Endometrium (tissue), 2 donors: ENCODE measurements around the gene MED16.

ENCODE experiments used
- FAIRE-seq: peaks from 2 replicates; lab custom pipeline; 2012; peaks lifted over from hg19 to GRCh38; lab: Jason Lieb, UNC
- donor health status: control.
- donor health status: control.

The MED16 gene, protein sequence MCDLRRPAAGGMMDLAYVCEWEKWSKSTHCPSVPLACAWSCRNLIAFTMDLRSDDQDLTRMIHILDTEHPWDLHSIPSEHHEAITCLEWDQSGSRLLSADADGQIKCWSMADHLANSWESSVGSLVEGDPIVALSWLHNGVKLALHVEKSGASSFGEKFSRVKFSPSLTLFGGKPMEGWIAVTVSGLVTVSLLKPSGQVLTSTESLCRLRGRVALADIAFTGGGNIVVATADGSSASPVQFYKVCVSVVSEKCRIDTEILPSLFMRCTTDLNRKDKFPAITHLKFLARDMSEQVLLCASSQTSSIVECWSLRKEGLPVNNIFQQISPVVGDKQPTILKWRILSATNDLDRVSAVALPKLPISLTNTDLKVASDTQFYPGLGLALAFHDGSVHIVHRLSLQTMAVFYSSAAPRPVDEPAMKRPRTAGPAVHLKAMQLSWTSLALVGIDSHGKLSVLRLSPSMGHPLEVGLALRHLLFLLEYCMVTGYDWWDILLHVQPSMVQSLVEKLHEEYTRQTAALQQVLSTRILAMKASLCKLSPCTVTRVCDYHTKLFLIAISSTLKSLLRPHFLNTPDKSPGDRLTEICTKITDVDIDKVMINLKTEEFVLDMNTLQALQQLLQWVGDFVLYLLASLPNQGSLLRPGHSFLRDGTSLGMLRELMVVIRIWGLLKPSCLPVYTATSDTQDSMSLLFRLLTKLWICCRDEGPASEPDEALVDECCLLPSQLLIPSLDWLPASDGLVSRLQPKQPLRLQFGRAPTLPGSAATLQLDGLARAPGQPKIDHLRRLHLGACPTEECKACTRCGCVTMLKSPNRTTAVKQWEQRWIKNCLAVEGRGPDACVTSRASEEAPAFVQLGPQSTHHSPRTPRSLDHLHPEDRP

DNA sequence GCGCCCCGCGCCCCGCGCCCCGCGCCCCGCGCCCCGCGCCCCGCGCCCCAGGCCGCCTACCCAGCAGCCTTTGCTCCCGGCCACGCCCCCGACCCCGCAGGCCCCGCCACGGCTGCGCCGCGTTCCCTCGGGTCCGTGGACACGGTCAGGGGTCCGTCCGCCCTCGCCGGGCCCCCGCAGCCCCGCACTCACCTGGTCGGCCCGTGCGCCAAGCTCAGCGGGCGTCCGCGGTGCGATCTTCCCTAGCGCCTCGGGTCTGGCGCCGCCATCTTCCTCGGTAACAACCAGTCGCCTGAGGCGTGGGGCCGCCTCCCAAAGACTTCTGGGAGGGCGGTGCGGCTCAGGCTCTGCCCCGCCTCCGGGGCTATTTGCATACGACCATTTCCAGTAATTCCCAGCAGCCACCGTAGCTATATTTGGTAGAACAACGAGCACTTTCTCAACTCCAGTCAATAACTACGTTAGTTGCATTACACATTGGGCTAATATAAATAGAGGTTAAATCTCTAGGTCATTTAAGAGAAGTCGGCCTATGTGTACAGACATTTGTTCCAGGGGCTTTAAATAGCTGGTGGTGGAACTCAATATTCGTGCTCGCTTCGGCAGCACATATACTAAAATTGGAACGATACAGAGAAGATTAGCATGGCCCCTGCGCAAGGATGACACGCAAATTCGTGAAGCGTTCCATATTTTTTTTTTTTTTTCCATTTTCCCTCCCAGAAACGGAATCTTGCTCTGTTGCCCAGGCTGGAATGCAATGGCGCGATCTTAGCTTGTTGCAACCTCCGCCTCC, at the start of gene MED16, which contains the start of gene RNU6-9:
TSS of gene MED16 (minus strand) at position 294 of the 796 bp plus-strand sequence. CDS start 2,056 bp downstream, outside the sequence.
TSS of gene RNU6-9 (plus strand) at position 591 of the 796 bp plus-strand sequence.
- peak; percentile 37 for FAIRE-seq

DNA sequence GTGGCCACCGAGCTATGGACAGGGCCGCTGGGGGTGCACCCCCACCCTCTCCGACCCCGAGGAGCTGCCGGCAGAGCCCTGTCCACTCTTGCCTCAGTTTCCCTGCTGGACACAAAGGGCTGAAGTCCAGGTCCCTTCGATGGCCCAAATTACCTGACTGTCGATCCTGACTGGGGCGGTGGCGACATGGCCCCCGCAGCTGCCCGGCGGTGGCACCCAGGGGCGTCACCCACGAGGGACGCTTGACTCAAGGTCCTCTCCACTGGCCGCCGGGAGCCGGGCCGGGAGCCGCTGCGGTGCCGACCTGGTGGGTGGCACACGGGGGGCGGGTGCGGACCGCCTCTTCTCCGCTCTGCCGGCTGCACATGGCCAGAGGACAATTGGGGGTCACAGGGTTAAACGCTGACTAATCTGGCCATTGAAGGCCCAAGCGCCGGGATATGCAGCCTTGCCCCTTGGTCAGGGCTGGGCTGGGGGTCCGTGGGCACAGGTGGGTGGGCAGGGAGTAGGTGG, 49.2 kb upstream of the MED16 start:
- no peak for FAIRE-seq

DNA sequence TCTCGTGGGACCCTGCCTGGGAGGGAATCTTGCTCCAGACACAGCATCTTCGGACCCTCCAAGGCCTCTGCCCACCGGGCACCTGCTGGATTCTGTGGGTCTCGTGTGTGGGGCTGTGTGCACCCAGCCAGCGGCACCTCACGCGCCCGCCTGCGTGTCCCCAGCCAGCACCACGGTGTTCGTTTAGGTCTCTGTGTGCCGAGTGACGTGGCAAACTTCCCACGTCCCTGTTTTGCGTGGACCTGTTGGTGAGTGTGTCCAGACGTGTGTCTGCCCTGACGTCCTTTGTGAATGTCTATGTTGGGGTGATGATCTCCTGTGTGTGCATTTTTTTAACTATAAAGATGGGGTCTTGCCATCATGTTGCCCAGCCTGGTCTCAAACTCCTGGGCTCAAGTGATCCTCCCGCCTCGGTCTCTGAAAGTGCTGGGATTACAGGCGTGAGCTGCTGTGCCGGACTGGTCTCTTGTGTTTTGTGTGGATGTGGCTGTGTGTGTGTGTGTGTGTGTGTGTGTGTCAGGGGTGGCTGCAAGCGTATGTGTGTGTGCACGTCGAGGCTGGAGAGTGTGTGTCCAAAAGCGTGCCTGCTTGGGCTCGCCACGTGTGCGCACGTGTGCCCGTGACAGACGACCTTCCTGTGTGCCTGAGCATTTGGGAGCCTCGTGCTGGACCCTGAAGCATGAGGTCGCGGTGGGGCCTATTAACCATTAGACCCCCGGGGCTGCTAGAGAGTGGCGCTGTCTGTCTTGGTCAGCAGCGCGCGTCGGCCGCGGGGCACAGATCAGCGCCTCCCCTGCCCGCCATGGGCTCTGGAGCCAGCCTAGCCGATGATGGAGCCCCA, 48.5 kb upstream of the MED16 start:
- no peak for FAIRE-seq

DNA sequence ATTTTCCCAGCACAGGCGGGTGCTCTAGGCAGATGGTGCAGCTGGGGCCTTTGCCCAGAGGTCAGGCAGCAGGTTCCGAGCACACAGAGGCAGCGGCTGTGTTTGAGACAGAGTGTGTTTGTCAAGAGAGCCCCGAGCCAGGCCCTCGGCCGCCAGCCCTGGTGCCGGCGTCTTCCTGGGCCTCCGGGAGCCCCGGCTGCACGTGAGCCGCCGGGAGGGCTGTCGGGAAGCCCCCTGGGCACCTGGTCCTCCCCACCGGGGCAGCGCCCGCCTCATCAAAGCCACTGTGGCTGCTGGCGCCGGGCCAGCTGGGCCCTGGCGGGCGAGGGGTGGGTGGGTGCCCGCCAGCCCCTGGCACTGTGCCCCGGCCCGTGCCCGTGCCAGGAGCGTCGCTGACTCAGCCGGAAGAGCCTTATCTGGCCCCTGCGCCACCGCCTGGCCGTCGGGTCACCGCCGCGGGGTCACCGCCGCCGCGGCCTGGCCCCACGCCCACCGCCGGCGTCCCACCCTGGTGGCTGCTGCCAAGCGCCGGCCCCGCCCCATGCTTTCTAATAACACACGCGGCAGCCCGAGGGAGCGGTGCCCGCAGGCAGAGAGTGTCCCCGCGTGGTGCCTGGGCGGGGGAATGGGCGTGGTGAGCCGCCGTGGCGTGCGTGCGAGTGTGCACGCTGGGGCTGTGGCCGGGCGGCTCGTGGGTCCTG, 47.8 kb upstream of the MED16 start:
- no peak for FAIRE-seq

DNA sequence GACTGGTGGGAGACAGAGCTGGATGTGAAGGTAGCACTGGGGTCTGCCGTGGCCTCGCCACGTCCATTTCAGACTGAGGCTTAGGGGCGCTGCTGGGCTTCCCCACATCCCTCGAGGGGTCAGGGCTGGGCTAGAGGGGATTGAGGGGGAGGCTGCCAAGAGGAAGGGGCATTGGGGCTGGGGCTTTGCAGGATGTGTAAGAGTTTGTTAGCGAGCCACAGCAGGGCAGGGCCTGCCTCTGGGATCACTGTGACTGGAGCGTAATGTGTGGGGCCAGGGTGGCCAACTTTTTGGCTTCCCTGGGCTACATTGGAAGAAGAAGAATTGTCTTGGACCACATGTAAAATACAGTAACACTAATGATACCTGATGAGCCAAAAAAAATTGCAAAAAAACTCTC, 46.9 kb upstream of the MED16 start:
- FAIRE-seq = no peak

DNA sequence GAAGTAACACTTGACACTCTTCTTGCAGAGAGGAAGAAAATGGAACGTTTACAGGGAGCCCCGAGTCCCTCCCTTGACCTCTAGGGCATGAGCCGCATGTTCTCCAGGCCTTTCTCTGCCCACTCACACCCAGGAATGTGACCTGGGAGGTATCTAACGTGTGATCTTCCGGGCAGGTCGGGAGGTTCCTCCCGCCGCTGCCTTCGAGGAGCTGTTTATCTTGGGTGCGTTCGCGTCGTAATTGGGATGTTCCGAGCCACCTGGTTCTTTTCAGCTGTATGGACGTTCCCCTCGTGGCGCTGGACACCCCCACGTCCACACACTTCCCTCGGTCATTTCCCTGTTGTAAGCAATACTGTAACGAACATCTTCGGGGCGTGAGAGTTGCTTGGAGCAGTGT, 46.5 kb upstream of the MED16 start:
- no peak for FAIRE-seq

DNA sequence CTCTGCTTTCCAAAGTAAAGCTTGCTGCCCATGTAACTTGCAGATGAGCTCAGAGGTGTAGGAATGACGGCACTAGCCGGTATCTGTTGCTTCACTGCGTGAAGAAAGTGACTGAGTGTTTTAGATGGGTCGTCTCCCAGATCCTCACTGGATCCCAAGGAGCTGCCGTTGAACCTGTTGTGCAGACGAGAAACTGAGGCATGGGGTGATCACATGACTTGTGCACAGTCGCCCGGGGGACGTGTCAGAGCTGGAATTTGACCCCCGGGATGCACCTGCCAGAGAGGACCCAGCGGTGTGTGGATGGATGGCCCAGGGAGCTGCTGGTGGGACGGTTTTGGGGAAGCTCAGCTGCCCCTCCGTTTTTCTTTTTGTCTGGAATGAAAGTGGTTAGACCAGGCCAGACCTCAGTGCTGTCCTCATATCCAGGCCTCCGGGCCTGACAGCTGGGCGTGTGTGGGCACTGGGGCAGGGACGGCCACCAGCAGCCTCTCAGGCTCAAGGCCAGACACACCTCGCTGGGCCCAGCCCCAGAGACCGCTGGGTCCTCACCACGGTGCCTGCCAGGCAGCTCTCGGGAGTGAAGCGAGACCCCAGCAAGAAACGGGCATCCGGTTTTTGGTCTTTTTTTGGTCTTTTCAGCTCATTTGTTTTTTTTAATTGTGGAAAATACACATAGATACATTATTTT, 45.4 kb upstream of the MED16 start:
- FAIRE-seq = no peak

DNA sequence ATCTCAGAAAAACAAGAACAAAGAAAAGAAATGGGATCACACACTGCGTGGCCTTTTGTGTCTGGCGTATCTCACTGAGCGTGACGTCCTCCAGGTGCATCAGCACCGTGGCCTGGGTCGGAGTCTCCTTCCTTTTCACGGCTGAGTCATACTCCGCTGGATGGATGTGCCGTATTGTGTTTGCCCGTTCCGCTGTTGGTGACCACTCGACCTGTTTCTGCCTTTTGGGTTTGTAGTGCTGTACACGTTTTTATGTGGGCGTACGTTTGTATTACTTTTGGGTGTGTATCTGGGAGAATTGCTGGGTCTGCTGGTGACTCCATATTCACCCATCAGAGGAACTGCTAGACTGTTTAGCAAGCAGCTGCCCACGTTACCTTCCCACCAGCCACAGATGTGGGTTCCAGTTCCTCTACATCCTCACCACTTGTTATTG, 44.3 kb upstream of the MED16 start:
- FAIRE-seq = no peak

DNA sequence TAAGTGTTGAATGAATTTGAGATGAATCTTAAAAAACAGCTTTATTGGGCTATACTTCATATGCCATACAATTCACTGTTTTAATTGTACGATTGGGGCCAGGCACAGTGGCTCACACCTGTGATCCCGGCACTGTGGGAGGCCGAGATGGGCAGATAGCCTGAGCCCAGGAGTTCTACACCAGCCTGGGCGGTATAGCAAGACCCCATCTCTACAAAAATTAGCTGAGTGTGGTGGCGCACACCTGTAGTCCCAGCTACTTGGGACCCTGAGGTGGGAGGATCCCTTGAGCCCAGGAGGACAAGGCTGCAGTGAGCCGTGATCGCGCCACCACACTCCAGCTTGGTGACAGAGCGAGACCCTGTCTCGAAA, 43.2 kb upstream of the MED16 start:
- no peak for FAIRE-seq

DNA sequence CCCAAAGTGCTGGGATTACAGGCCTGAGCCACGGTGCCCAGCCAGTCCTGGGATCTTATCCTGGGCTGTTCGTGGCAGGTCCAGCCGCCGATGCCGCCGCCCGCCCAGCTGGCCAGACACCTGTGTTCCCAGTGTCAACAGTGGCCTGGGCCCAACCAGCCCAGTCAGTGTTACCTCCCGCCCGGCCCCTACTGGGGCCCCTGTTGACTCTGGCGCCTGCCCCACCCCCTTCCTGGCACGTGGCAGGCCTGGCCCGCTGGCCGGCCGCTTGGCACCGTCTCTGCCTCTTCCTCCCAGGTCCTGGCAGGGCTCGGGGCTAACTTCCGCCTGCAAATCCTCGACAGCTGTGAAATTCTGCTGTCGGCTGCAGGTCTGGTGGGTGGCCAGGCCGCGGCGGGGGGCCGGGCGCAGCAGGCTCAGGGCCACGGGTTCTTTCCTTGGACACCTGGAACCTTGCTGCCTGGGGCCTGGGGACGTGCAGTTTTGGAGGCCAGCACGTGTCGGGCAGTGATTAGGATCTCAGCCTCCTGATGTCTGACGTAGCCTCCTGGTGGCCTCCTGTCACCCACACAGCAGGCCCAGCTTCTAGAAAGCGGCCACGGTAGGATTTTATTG, 42.0 kb upstream of the MED16 start:
- FAIRE-seq = no peak

DNA sequence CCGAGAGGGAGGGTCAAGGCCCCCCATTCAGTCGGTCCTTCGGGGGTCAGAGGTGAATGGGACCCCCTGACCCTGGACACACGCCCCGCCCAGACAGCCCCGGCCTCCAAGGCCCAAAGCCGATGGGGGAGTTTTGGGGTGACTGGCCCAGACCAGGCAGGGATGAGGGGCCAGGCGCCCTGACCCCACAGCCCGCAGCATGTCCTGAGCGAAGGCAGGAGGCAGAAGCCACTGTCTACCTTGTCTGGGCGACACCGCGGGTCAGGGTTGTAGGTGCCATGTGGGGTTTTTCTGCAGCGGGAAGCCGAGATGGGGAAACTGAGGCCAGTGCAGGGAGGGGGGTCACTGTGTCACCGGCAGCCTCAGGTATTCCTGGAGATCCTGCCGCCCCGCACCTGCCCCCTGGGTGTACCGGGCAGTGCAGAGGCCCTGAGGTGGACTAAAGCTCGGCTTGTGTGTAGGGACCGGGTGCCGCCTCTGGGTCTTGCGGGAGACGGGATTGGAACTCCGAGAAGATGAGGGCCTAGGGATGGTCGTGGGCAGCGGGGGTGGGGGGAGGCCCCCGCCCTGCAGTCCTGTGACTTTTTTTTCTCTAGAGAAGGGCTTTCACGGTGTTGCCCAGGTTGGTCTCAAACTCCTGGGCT, 41.3 kb upstream of the MED16 start:
- no peak for FAIRE-seq

DNA sequence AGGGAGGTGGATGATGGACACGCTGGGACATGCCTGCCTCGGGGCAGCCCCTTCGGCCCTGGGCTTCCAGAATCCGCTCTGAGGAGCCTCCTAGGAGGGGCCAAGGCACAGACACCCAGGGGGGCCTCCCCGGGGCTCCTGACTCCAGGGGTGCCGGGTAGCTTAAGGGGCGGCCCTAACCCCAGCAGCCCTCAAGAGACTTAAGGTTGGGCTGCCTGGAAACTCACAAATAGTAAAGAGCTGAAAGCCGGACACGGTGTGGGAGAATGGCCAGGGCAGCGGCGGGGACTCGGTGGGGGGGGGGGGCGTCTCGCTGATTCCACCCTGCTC, 40.5 kb upstream of the MED16 start:
- no peak for FAIRE-seq

DNA sequence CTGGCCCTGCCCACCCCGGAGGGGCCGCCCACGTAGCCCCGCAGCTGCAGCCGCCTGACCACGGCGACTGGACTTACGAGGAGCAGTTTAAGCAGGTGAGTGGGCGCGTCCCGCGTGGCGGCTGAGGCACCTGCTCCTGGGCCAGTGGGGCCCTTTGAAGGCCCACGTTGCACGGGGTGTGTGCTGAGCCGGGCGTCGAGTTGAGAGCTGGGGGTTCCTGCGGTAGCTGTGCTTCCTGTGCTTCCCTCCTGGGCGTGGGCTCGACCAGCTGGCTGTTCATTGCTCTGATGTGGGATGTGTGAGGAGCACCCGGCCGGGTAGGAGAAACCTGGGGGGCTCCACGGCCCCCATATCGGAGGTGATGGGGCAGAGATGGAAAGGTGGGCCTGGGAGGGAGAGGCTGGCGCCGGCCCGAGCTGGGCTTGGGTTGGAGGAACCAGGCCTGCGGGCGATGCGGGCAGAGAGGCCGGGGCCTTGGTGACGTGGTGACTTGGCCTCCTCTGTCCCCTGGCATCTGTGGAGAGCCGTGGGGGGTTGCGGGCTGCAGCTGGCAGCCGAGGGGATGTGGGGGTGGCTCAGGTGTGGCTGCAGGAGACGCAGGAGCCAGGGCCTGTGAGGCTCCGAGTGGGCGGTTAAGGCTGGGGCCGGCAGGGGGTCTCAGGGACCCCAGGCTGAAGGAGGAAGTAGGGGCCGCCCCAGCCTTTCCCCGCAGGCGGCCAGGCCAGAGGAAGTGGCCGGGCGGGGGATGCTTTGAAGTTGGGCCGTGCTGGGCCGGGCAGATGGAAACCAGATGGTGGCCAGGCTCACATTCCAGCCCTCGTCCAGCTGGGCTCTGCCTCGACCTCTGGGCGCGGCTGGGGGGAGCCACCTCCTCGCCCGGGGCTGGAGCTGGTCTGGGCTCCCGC, 39.9 kb upstream of the MED16 start:
- peak; percentile 26 for FAIRE-seq

DNA sequence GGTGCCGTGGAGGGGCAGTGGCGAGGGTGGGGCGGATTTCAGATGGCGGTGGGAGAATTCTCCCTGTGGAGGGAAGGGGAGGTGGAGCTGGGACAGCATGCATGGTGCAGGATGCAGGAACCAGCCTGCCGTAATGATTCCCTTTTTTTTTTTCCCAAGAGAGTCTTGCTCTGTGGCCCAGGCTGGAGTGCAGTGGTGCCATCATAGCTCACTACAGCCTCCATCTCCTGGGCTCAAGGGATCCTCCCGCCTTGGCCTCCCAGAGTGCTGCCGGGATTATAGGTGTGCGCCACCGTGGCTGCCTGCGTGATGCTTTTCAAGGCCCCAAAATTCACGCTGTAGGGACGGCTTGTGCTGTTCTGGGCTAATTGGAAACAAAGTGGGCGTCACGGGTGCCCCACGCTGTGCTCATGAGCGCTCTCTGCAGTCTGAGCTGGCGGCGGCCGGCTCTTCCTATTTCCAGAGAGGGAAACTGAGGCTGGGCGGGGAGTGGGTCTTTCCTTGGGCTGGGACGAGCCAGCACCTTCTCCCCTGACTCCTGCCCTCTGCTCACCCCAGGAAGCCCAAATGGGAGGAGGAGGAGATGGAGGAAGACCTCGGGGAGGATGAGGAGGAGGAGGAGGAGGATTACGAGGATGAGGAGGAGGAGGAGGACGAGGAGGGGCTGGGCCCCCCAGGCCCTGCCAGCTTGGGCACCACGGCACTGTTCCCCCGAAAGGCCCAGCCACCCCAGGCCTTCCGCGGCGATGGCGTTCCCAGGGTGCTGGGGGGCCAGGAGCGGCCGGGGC, 39.1 kb upstream of the MED16 start:
- no peak for FAIRE-seq

DNA sequence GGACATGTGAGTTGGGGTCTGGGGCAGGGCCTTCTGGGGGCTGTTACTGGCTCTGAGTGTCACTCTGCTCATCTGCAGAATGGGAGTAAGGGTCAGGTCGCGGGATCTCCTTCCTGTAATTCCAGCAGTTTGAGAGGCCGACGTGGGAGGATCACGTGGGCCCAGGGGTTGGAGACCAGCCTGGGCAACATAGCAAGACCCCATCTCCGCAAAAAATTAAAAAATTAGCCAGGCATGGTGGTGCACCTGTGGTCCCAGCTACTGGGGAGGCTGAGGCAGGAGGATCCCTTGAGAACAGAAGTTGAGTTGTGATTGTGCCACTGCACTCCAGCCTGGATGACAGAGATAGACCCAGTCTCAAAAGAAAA, 36.9 kb upstream of the MED16 start:
- FAIRE-seq = no peak

DNA sequence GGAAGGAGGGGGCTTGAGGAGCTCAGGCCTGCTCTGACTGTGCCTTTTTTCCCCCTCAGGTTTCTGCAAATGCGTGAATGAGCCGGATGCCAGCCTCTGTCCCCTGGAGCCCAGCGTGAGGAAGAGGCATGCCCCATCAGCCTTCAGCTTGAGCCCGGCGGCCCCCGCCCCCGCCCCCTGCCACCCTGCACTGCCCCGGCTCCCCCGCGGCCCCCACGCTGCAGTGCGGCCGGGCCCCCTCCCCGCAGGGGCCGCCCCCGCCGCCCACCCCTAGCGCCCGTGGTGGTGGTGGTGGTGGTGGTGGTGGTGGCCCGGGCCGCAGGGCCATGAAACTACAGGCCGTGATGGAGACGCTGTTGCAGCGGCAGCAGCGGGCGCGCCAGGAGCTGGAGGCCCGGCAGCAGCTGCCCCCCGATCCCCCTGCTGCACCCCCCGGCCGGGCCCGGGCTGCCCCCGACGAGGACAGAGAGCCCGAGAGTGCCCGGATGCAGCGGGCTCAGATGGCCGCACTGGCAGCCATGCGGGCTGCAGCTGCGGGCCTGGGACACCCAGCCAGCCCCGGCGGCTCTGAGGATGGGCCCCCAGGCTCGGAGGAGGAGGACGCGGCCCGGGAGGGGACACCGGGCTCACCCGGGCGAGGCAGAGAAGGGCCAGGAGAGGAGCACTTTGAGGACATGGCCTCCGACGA, 36.4 kb upstream of the MED16 start:
- FAIRE-seq = no peak
